OCI-LY7 (cell line): ENCODE results near the gene GPR42. TPM values are rescaled to one million over a fixed set of nuclear protein-coding genes. Genes with fewer than 3 reads are reported as not detected.

Source experiments
- BruUV-seq: library from RNA; stranded (reverse); fragments of 400-500 nt; replicated peaks from 2 replicates; lab custom pipeline; 2021; lab: Mats Ljungman, UMichigan
- CTCF ChIA-PET: fragments of 300-600 bp; sonication (Branson Sonifier 250); formaldehyde crosslinking; loops from one replicate; lab custom pipeline; 2022; ENCODE audit warnings: antibody characterized with exemption; ENCODE audit not compliant: unreplicated experiment; lab: Charles Lee
- POLR2A ChIA-PET: fragments of 300-600 bp; sonication (Branson Sonifier 250); formaldehyde crosslinking; loops from one replicate; lab custom pipeline; 2022; ENCODE audit warnings: antibody characterized with exemption; lab: Charles Lee
- DNase-seq: peaks from one replicate; pipeline ENCODE4 v3.0.0-alpha.2; 2015; ENCODE audit warnings: low spot score
- H2AFZ ChIP-seq: fragments of 200-600 bp; sonication (generic), shearing (Covaris generic); 2 replicates; pipeline ENCODE4 v1.6.1; 2014; ENCODE audit warnings: mild to moderate bottlenecking, antibody characterized with exemption, low read length, moderate library complexity
- H3K27ac ChIP-seq: fragments of 200-600 bp; sonication (generic); 2 replicates; pipeline ENCODE4 v1.5.1; 2014; ENCODE audit warnings: mixed run types, low read depth, mild to moderate bottlenecking, moderate library complexity, low read length, inconsistent platforms; ENCODE audit not compliant: poor library complexity, severe bottlenecking
- H3K36me3 ChIP-seq: fragments of 200-600 bp; sonication (generic); 2 replicates; pipeline ENCODE4 v1.6.1; 2014; ENCODE audit warnings: mild to moderate bottlenecking, antibody characterized with exemption, low read length, moderate library complexity, mixed read lengths; ENCODE audit not compliant: insufficient read depth
- H3K4me1 ChIP-seq: fragments of 200-600 bp; sonication (generic); 2 replicates; pipeline ENCODE4 v1.5.1; 2014; ENCODE audit warnings: mild to moderate bottlenecking, low read length; ENCODE audit not compliant: insufficient read depth, poor library complexity, severe bottlenecking
- H3K4me2 ChIP-seq: fragments of 200-600 bp; sonication (generic); 2 replicates; pipeline ENCODE4 v1.6.1; 2014; ENCODE audit warnings: mild to moderate bottlenecking, low read length
- H3K4me3 ChIP-seq: fragments of 200-600 bp; sonication (generic); 2 replicates; pipeline ENCODE4 v1.5.1; 2014; ENCODE audit warnings: mild to moderate bottlenecking, low read depth, low read length; ENCODE audit not compliant: poor library complexity, severe bottlenecking
- H3K79me2 ChIP-seq: fragments of 200-600 bp; sonication (generic); 2 replicates; pipeline ENCODE4 v1.6.1; 2016; ENCODE audit warnings: low read depth, mild to moderate bottlenecking, low read length, moderate library complexity, mixed read lengths; ENCODE audit not compliant: insufficient read depth
- H3K9me2 ChIP-seq: fragments of 200-600 bp; sonication (generic); 2 replicates; pipeline ENCODE4 v1.6.1; 2016; ENCODE audit warnings: mild to moderate bottlenecking, low read length, mixed read lengths; ENCODE audit not compliant: insufficient read depth
- H3K9me3 ChIP-seq: fragments of 200-600 bp; sonication (generic); 2 replicates; pipeline ENCODE4 v1.6.1; 2014; ENCODE audit warnings: mild to moderate bottlenecking, mixed run types, low read length, mixed read lengths
- H4K20me1 ChIP-seq: fragments of 200-600 bp; sonication (generic); 2 replicates; pipeline ENCODE4 v1.6.1; 2014; ENCODE audit warnings: mild to moderate bottlenecking, antibody characterized with exemption, low read length, moderate library complexity, mixed read lengths; ENCODE audit not compliant: insufficient read depth
- CTCF ChIP-seq: fragments of 200-600 bp; sonication (generic); conservative IDR thresholded peaks from 2 replicates; pipeline ENCODE4 v1.5.1; 2014; ENCODE audit warnings: mild to moderate bottlenecking, antibody characterized with exemption, low read length, moderate library complexity, mixed read lengths
- EZH2phosphoT487 ChIP-seq: fragments of 200-600 bp; sonication (generic); IDR thresholded peaks from 2 replicates; pipeline ENCODE4 v1.6.1; 2018; ENCODE audit warnings: low read depth, borderline replicate concordance, mild to moderate bottlenecking, mixed run types, antibody characterized with exemption, low read length, moderate library complexity, mixed read lengths
- intact Hi-C: fragments of 100-400 bp; cut with micrococcal nuclease; formaldehyde crosslinking; loops from one replicate; pipeline ENCODE4 v1.10.0; 2022; ENCODE audit not compliant: unreplicated experiment
- total RNA-seq, 2 experiments: library from RNA; depleted of rRNA in 1 of 2; stranded (reverse); fragments of >200 nt in 1 of 2; shearing (Covaris generic) in 1 of 2; gene quantifications; 2 replicates each; pipeline ENCODE4 v1.2.3, GENCODE V29; 2014 to 2022

Gene GPR42
- total RNA-seq, 2 experiments from 2014 or later: 0.06 TPM; not detected in 1

GRCh38 chr19:35351411-35352176 lies 19.3 kb upstream of the GPR42 start:
- H3K36me3 ChIP-seq: peaks cover 32% of the 10 kb centered on the region
- DNase-seq: no peak
- H2AFZ ChIP-seq: no peak overlapping the region
- ChIA-PET CTCF (no interaction called here), POLR2A (no interaction called here)
- no peaks in the 10 kb centered on the region for H3K9me2 ChIP-seq
- intact Hi-C loops: loop anchor here (1.0 kb wide), 2 partner anchors 117 to 144 kb away; no protein-coding TSS in a partner anchor
- TF ChIP-seq EZH2phosphoT487 (no peak), CTCF (no peak)
- H4K20me1 ChIP-seq: no peaks in the 10 kb centered on the region; the same call in 1 of the 2 replicates
- 0 out of 2 replicates have a peak, but pooled peaks cover 4% of the 10 kb centered on the region for H3K9me3 ChIP-seq
- no TSS peak for BruUV-seq
- H3K4me2 ChIP-seq: no peak overlapping the region
- no peak overlapping the region for H3K4me3 ChIP-seq
- H3K4me1 ChIP-seq: peaks cover 64% of the 10 kb centered on the region
- no peak overlapping the region for H3K27ac ChIP-seq
- no peaks in the 10 kb centered on the region for H3K79me2 ChIP-seq

GRCh38 chr19:35352177-35352447 lies 18.8 kb upstream of the GPR42 start:
- H4K20me1 ChIP-seq: no peaks in the 10 kb centered on the region; the same call in 1 of the 2 replicates
- peaks cover 27% of the 10 kb centered on the region for H3K36me3 ChIP-seq
- peaks cover 59% of the 10 kb centered on the region for H3K4me1 ChIP-seq
- no peaks in the 10 kb centered on the region for H3K9me2 ChIP-seq
- TF ChIP-seq EZH2phosphoT487 (no peak), CTCF (no peak)
- 0 out of 2 replicates have a peak, but pooled peaks cover 4% of the 10 kb centered on the region for H3K9me3 ChIP-seq
- H3K79me2 ChIP-seq: no peaks in the 10 kb centered on the region
- H3K4me2 ChIP-seq: peak overlapping the region; percentile 38; the same call in 1 of the 2 replicates
- intact Hi-C loops: loop anchor here (1.0 kb wide), 2 partner anchors 116 to 143 kb away; no protein-coding TSS in a partner anchor
- no peak overlapping the region for H3K27ac ChIP-seq
- no peak overlapping the region for H2AFZ ChIP-seq
- DNase-seq: no peak
- CTCF ChIA-PET: no interaction called here
- no peak overlapping the region for H3K4me3 ChIP-seq
- BruUV-seq: no TSS peak
- POLR2A ChIA-PET: interaction anchor here (0.5 to 1.1 kb wide), 2 partner anchors 99 to 111 kb away, joined by 4 to 9 read pairs; no protein-coding TSS in a partner anchor
